Effector memory CD4-positive, alpha-beta T cell (primary cell): ENCODE results near the gene OGG1.
A peak's percentile ranks its signal among the peaks of the same experiment; 100 is the strongest.

ENCODE experiments used
- DNase-seq, 3 donors: peaks; one replicate each; pipeline ENCODE4 v3.0.0-alpha.2; 2020
- H3K27ac ChIP-seq: 2 replicates; pipeline ENCODE4 v1.7.0; 2013; ENCODE audit warnings: mild to moderate bottlenecking, low read length, moderate library complexity; ENCODE audit not compliant: insufficient read depth, poor library complexity, severe bottlenecking
- H3K27me3 ChIP-seq: replicated peaks from 2 replicates; pipeline ENCODE4 v1.7.0; 2013; ENCODE audit warnings: mild to moderate bottlenecking, low read length; ENCODE audit not compliant: insufficient read depth, control insufficient read depth, poor library complexity, severe bottlenecking
- H3K36me3 ChIP-seq: 2 replicates; pipeline ENCODE4 v1.7.0; 2013; ENCODE audit warnings: mild to moderate bottlenecking, low read length, moderate library complexity; ENCODE audit not compliant: control insufficient read depth, insufficient read depth
- H3K4me1 ChIP-seq: 2 replicates; pipeline ENCODE4 v1.7.0; 2013; ENCODE audit warnings: low read length, mild to moderate bottlenecking; ENCODE audit not compliant: control insufficient read depth, insufficient read depth, poor library complexity, severe bottlenecking
- H3K4me3 ChIP-seq: 2 replicates; pipeline ENCODE4 v1.7.0; 2013; ENCODE audit warnings: low read length, low read depth, mild to moderate bottlenecking; ENCODE audit not compliant: insufficient read depth, poor library complexity, severe bottlenecking
- H3K9me3 ChIP-seq: 2 replicates; pipeline ENCODE4 v1.7.0; 2013; ENCODE audit warnings: mild to moderate bottlenecking, low read length, moderate library complexity; ENCODE audit not compliant: control insufficient read depth

OGG1 gene

GRCh38 chr3:9742560-9742959, 7.2 kb upstream of the OGG1 start:
- no peak overlapping the region for H3K27ac ChIP-seq
- H3K9me3 ChIP-seq, result no peaks in the 10 kb centered on the region
- H3K4me1 ChIP-seq, result no peaks in the 10 kb centered on the region
- no peak overlapping the region for H3K4me3 ChIP-seq
- no peaks in the 10 kb centered on the region for H3K27me3 ChIP-seq
- no peak for DNase-seq
- H3K36me3 ChIP-seq, result peaks cover 100% of the 10 kb centered on the region

GRCh38 chr3:9743548-9743947, 6.2 kb upstream of the OGG1 start:
- Histone ChIP-seq H3K27me3 (no peaks in the 10 kb centered on the region), H3K4me3 (no peak overlapping the region), H3K36me3 (peaks cover 91% of the 10 kb centered on the region), H3K9me3 (no peaks in the 10 kb centered on the region), H3K27ac (no peak overlapping the region), H3K4me1 (no peaks in the 10 kb centered on the region)
- no peak for DNase-seq

- peaks cover 85% of the 10 kb centered on the region for H3K36me3 ChIP-seq
- no peak overlapping the region for H3K4me3 ChIP-seq
- no peak overlapping the region for H3K27ac ChIP-seq
These were observed 5.6 kb upstream of the OGG1 start for GRCh38 chr3:9744162-9744561.

GRCh38 chr3:9745521-9745920, 4.2 kb upstream of the OGG1 start:
- peaks cover 4% of the 10 kb centered on the region for H3K4me1 ChIP-seq
- H3K27ac ChIP-seq, result no peak overlapping the region
- H3K4me3 ChIP-seq, result no peak overlapping the region
- peaks cover 71% of the 10 kb centered on the region for H3K36me3 ChIP-seq
- no peaks in the 10 kb centered on the region for H3K27me3 ChIP-seq
- H3K9me3 ChIP-seq, result no peaks in the 10 kb centered on the region
- DNase-seq, result no peak

More at GRCh38 chr3:9744162-9744561, 5.6 kb upstream of the OGG1 start:
- DNase-seq, result no peak
- Histone ChIP-seq H3K9me3 (no peaks in the 10 kb centered on the region), H3K27me3 (no peaks in the 10 kb centered on the region), H3K4me1 (peaks cover 1% of the 10 kb centered on the region)

GRCh38 chr3:9746330-9746729, 3.4 kb upstream of the OGG1 start:
- Histone ChIP-seq H3K36me3 (peaks cover 63% of the 10 kb centered on the region), H3K4me3 (no peak overlapping the region), H3K9me3 (no peaks in the 10 kb centered on the region), H3K27ac (no peak overlapping the region), H3K27me3 (no peaks in the 10 kb centered on the region), H3K4me1 (peaks cover 12% of the 10 kb centered on the region)
- DNase-seq, result no peak

- no peak overlapping the region for H3K27ac ChIP-seq
- H3K4me3 ChIP-seq, result no peak overlapping the region
- H3K36me3 ChIP-seq, result peaks cover 58% of the 10 kb centered on the region
- H3K4me1 ChIP-seq, result peaks cover 12% of the 10 kb centered on the region
- no peaks in the 10 kb centered on the region for H3K27me3 ChIP-seq
- DNase-seq, result no peak
- H3K9me3 ChIP-seq, result no peaks in the 10 kb centered on the region
These were observed 2.5 kb upstream of the OGG1 start for GRCh38 chr3:9747267-9747666.

- Histone ChIP-seq H3K4me1 (peaks cover 12% of the 10 kb centered on the region), H3K27ac (no peak overlapping the region), H3K27me3 (no peaks in the 10 kb centered on the region), H3K4me3 (no peak overlapping the region), H3K9me3 (no peaks in the 10 kb centered on the region), H3K36me3 (peaks cover 51% of the 10 kb centered on the region)
- no peak for DNase-seq
These were observed 1.7 kb upstream of the OGG1 start for GRCh38 chr3:9748031-9748430.

- peak overlapping the region; percentile 60 for H3K27ac ChIP-seq
These were observed 482 bp upstream of the OGG1 start for GRCh38 chr3:9749296-9749644.

GRCh38 chr3:9750556-9751411, 1.0 kb downstream of the OGG1 start:
- Histone ChIP-seq H3K4me1 (peaks cover 21% of the 10 kb centered on the region), H3K36me3 (peaks cover 26% of the 10 kb centered on the region), H3K4me3 (peak overlapping the region; percentile 67), H3K9me3 (no peaks in the 10 kb centered on the region), H3K27ac (peak overlapping the region; percentile 60), H3K27me3 (no peaks in the 10 kb centered on the region)
- no peak for DNase-seq

More at GRCh38 chr3:9749296-9749644, 482 bp upstream of the OGG1 start:
- H3K9me3 ChIP-seq, result no peaks in the 10 kb centered on the region
- peak overlapping the region; percentile 67 for H3K4me3 ChIP-seq
- H3K36me3 ChIP-seq, result peaks cover 41% of the 10 kb centered on the region
- no peaks in the 10 kb centered on the region for H3K27me3 ChIP-seq
- no peak for DNase-seq
- peaks cover 12% of the 10 kb centered on the region for H3K4me1 ChIP-seq

GRCh38 chr3:9754678-9755077, 4.9 kb downstream of the OGG1 start:
- Histone ChIP-seq H3K36me3 (peaks cover 34% of the 10 kb centered on the region), H3K27me3 (no peaks in the 10 kb centered on the region), H3K4me1 (peaks cover 18% of the 10 kb centered on the region), H3K27ac (no peak overlapping the region), H3K4me3 (no peak overlapping the region), H3K9me3 (no peaks in the 10 kb centered on the region)
- no peak for DNase-seq
